GM10266 (cell line): ENCODE data around the gene FXYD5.

Experiments
- DNase-seq: peaks from one replicate; pipeline ENCODE4 v3.0.0; 2012; ENCODE audit errors: extremely low spot score
- TF ChIP-seq, protein P1 (sequence below): IDR thresholded peaks from 2 replicates; pipeline ENCODE4 v1.5.1; 2012; ENCODE audit warnings: mild to moderate bottlenecking, low read depth; ENCODE audit not compliant: control insufficient read depth, insufficient read depth; ENCODE audit errors: missing control alignments

Gene FXYD5

DNA sequence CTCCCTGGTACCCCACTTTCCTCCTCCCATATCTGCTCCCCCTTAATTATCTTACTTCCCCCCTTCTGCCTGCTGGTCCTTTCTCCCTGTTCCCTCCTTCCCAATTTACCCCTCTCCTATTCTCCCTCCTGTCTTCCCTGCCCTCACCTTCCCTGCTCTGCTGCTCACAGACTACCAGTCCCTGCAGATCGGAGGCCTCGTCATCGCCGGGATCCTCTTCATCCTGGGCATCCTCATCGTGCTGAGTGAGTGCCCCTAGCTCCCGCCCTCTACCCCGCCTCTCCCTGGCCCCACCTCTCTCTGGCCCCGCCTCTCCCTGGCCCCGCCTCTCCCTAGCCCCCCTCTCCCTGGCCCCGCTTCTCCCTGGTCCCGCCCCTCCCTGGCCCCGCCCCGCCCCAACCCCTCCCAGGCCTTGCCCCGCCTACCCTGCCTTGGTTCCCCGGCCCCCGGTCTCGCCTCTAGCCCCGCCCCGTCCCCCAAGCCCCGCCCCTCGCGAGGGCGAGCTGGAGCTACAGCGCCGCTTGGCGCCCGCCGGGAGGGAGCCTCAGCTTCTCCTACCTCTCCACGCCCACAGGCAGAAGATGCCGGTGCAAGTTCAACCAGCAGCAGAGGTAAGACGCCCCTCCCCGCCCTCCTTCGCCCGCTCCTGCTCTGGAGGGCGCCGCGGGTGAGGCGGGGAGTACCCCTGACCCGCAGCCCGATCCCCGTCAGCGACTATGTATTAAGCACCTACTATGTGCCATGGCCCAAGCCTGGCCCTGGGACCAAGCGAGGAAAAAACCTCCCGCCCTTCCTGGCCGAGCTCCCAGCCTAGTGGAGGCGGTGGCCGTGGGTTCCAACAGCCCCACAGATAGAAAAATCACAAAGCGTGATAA lies 13.3 kb upstream of the FXYD5 start:
- peak; percentile 100 for DNase-seq
- TF ChIP-seq, protein P1, sequence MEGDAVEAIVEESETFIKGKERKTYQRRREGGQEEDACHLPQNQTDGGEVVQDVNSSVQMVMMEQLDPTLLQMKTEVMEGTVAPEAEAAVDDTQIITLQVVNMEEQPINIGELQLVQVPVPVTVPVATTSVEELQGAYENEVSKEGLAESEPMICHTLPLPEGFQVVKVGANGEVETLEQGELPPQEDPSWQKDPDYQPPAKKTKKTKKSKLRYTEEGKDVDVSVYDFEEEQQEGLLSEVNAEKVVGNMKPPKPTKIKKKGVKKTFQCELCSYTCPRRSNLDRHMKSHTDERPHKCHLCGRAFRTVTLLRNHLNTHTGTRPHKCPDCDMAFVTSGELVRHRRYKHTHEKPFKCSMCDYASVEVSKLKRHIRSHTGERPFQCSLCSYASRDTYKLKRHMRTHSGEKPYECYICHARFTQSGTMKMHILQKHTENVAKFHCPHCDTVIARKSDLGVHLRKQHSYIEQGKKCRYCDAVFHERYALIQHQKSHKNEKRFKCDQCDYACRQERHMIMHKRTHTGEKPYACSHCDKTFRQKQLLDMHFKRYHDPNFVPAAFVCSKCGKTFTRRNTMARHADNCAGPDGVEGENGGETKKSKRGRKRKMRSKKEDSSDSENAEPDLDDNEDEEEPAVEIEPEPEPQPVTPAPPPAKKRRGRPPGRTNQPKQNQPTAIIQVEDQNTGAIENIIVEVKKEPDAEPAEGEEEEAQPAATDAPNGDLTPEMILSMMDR = peak; percentile 63

DNA sequence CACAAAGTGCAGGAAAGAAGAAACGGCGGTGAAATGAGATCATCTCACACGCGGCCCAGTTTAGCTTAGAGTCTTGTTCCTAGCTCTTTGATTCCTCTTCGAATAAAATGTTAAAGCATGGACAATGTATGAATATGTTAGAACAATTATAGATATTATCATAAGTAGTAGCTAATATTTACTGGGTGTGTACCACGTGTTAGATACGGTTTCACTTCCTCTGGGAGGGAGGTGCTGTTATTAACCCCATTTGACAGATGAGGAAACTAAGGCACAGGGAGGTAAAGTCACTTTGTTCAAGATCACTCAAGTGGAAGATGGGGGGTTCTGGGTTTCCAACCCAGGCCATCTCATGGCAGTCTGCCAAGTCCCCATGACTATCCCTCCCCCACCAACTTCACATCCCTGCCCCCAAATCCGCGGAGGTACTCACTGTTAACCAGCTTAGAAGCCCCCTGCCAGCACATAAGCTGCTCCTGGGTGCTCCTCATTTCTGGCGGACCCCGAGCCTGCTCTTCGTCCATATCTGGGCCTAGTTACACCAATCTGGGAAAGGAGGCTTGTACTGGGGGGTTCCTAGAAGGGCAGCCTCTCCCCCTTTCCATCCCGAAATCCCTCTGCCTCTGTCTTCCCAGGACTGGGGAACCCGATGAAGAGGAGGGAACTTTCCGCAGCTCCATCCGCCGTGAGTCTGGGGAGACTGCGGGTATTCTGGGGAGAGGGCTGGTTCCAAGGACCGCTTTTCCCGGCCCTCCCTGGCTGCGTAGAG lies 12.5 kb upstream of the FXYD5 start:
- TF ChIP-seq, protein P1 = no peak
- no peak for DNase-seq

DNA sequence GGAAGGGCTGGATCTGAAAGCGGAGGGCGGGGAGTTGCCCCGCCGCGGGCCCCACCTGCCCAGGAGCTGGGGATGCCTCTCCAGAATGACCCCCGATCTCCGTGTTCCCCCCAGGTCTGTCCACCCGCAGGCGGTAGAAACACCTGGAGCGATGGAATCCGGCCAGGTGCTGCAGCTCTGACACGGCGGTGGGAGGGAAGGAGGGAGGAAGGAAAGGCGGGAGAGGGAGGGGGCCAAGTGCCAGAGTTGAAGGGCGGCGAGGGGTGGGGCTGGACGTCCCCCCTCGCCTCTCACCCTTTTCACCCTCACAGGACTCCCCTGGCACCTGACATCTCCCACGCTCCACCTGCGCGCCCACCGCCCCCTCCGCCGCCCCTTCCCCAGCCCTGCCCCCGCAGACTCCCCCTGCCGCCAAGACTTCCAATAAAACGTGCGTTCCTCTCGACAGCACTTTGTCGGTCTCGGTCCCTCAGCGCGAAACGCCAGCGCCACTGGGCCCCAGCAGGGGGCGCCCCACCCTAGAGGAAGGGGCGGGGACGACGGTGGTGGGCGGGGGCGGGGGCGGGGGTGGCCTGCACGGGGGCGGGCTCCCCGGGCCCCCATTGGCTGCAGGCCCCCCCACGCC lies 11.8 kb upstream of the FXYD5 start:
- TF ChIP-seq, protein P1 = peak; percentile 61
- DNase-seq = peak; percentile 80

DNA sequence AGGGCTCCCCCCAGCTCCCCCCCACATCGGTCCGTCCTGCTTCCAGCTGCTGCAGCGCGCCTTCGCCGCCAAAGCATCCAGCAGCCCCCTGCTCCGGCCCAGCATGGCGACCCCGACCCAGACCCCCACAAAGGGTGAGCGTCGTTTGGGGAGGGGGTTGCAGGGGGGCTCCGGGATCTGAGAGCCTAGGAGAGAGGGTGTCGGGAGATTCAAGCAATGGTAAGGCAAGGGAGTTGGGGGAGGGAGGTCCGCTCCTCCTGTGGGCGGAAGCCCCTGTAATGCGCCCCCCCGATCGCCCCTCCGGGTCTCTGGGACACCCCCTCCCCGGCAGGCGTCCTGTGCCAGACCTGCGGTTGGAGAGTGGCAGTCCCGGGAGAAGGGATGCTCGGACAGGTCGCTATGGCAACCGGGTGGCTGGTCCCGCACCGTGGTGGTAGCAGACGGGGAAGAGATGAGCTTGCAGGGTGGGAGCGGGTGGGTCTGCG lies 11.3 kb upstream of the FXYD5 start, which contains the start of gene FXYD7:
Gene FXYD7, plus strand, starts transcription at position 25 of the 485 bp plus-strand sequence. Its CDS starts 79 bp downstream, at position 104.
- TF ChIP-seq, protein P1 = no peak
- no peak for DNase-seq

DNA sequence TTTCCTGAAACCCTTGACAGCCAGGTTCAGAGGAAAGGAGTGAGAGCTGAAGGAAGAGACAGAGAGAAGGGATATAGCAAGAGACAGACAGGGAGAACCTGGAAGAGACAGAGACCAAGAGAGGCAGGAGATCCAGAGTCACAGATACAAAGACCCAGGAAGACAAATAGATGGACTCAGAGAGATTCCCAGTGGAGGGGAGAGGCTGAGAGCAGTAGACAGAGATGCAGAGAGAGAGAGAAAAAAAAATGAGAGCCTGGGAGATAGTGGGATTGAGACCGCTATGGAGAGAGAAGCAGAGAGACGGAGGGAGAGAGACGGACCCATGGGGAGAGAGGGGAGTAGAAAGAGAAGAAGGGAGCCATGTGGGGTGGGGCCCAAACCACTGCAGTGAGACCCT lies 10.7 kb upstream of the FXYD5 start:
- TF ChIP-seq, protein P1 = no peak
- no peak for DNase-seq

DNA sequence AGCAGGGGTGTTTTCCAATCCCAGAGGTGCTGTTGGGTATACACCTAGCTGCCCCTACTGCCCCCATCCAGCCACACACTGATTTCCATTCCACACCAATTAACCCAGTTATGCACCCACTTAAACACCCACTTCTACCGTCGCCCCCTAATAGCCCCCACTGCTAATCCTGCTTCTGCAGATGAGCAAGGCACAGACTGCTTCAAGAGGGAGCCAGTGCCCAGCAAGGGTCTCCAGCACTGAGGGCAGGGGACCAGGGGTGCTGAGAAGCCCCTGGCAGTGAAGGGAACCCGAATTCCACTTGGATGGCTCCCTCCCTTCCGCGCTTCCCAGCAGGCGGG lies 10.3 kb upstream of the FXYD5 start:
- DNase-seq = no peak
- TF ChIP-seq, protein P1 = no peak
